ENCODE results near the gene AFM.
A peak's percentile ranks its signal among the peaks of the same experiment; 100 is the strongest.

GRCh38 chr4:73446336-73446938 is 35.1 kb upstream of the AFM start:
- peak; percentile 78 to 90 (median 84) for TF ChIP-seq CTCF (IDR thresholded peaks at IDR 0.05)
- no peak for TF ChIP-seq POLR2A (IDR thresholded peaks at IDR 0.05)
